PC-9 (cell line): ENCODE measurements around the gene SERPINH1. TPM values are rescaled to one million over a fixed set of nuclear protein-coding genes. Genes with fewer than 3 reads are reported as not detected.

Experiments used
- BruUV-seq: library from RNA; stranded (reverse); fragments of 400-500 nt; replicated peaks from 2 replicates; lab custom pipeline; 2021; lab: Mats Ljungman, UMichigan
- CTCF ChIA-PET: fragments of 300-600 bp; sonication (Branson Sonifier 250); formaldehyde crosslinking; loops from one replicate; lab custom pipeline; 2022; ENCODE audit warnings: antibody characterized with exemption; lab: Charles Lee
- POLR2A ChIA-PET: fragments of 300-600 bp; sonication (Branson Sonifier 250); formaldehyde crosslinking; loops from one replicate; lab custom pipeline; 2022; ENCODE audit warnings: antibody characterized with exemption; ENCODE audit not compliant: unreplicated experiment; lab: Charles Lee
- DNase-seq, 2 experiments: peaks; one replicate each; pipeline versions ENCODE4 v3.0.0 to v3.0.0-alpha.2; 2015 to 2022; ENCODE audit warnings: mixed read lengths in 1 of 2
- H2AFZ ChIP-seq: fragments of 200-600 bp; sonication (generic); 2 replicates; pipeline ENCODE4 v1.8.1; 2017; ENCODE audit warnings: antibody characterized with exemption
- H3F3A ChIP-seq: fragments of 200-600 bp; sonication (generic); 2 replicates; pipeline ENCODE4 v1.8.1; 2017; ENCODE audit warnings: antibody characterized with exemption, mild to moderate bottlenecking, low read depth; ENCODE audit not compliant: insufficient read depth
- H3K27ac ChIP-seq: fragments of 200-600 bp; sonication (generic); 2 replicates; pipeline ENCODE4 v1.6.1; 2016; ENCODE audit warnings: mixed run types
- H3K27me3 ChIP-seq: fragments of 200-600 bp; sonication (generic); 2 replicates; pipeline ENCODE4 v1.6.1; 2016; ENCODE audit warnings: low read depth, mixed run types; ENCODE audit not compliant: insufficient read depth
- H3K36me3 ChIP-seq: fragments of 200-600 bp; sonication (generic); 2 replicates; pipeline ENCODE4 v1.6.1; 2016; ENCODE audit warnings: low read depth, mixed run types
- H3K4me1 ChIP-seq: fragments of 200-600 bp; sonication (generic); replicated peaks from 2 replicates; pipeline ENCODE4 v1.6.1; 2016; ENCODE audit warnings: mixed run types; ENCODE audit not compliant: insufficient read depth
- H3K4me2 ChIP-seq: fragments of 200-600 bp; sonication (generic); 2 replicates; pipeline ENCODE4 v1.6.1; 2017; ENCODE audit warnings: mixed run types
- H3K4me3 ChIP-seq: fragments of 200-600 bp; sonication (generic); 2 replicates; pipeline ENCODE4 v1.6.1; 2016; ENCODE audit warnings: mixed run types
- H3K79me2 ChIP-seq: fragments of 200-600 bp; sonication (generic); 2 replicates; pipeline ENCODE4 v1.6.1; 2017; ENCODE audit warnings: low read depth, mixed run types
- H3K9me2 ChIP-seq: fragments of 200-600 bp; sonication (generic); 2 replicates; pipeline ENCODE4 v1.8.1; 2017; ENCODE audit warnings: mild to moderate bottlenecking; ENCODE audit not compliant: insufficient read depth
- H3K9me3 ChIP-seq: fragments of 200-600 bp; sonication (generic); 2 replicates; pipeline ENCODE4 v1.8.1; 2016; ENCODE audit warnings: low read depth; ENCODE audit not compliant: insufficient read depth
- H4K20me1 ChIP-seq: fragments of 200-600 bp; sonication (generic); 2 replicates; pipeline ENCODE4 v1.8.1; 2017; ENCODE audit not compliant: insufficient read depth
- CTCF ChIP-seq: fragments of 200-600 bp; sonication (generic); conservative IDR thresholded peaks from 2 replicates; pipeline ENCODE4 v1.6.1; 2017; ENCODE audit warnings: mixed run types, antibody characterized with exemption, mild to moderate bottlenecking, moderate library complexity
- EZH2 ChIP-seq: fragments of 200-600 bp; sonication (generic); IDR thresholded peaks from 2 replicates; pipeline ENCODE4 v1.8.0; 2017; ENCODE audit warnings: antibody characterized with exemption, low read depth
- intact Hi-C: fragments of 100-400 bp; cut with micrococcal nuclease; formaldehyde crosslinking; loops from one replicate; pipeline ENCODE4 v1.10.0; 2022; ENCODE audit not compliant: unreplicated experiment
- total RNA-seq: library from RNA; stranded (reverse); gene quantifications from 2 replicates; pipeline ENCODE4 v1.2.3, GENCODE V29; 2021

SERPINH1 gene
- total RNA-seq, 1 experiment from 2014 or later: 152 TPM

DNA sequence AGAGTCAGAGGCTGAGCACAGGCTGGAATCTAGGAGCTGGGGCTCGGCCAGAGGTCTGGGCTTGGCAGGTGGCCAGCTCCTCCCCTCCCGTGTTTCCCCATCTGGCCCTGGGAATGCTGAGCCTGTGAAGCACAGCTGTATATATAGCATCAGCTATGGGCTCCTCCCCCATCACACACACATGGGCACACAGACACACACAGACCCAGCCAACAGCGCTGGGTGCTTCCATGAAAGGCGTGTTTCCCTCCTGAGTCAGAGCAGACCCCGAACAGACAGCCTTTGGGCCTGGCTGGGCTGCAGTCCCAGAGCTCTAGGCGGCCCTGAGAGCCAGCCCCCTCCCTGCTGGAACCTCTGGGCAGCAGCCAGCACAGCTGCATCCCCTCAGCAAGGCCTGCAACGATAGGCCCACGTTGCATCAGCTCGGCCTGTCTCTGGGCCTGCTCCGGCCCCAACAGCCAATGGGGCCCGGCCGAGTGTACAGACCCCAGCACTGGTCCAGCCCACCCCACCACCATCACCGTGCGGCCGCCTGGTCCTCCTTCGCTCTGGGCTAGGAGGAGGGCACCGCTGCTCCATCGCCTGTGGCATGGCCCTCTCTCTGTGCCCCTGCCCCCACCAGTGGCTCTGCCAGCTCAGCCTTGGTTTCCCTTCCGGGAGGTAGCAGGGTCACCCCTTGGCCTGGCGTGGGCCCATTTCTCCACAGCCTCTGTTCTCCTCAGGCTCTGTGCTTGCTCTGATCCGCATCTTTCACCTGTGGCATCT, 7.6 kb upstream of the SERPINH1 start:
- Histone ChIP-seq H2AFZ (no peak overlapping the region), H4K20me1 (no peaks in the 10 kb centered on the region), H3K9me2 (no peaks in the 10 kb centered on the region), H3K79me2 (no peaks in the 10 kb centered on the region), H3F3A (0 out of 2 replicates have a peak, but pooled peaks cover under 1% of the 10 kb centered on the region), H3K36me3 (no peaks in the 10 kb centered on the region), H3K4me3 (no peak overlapping the region), H3K27ac (no peak overlapping the region), H3K4me2 (no peak overlapping the region), H3K27me3 (no peaks in the 10 kb centered on the region), H3K4me1 (peaks cover 10% of the 10 kb centered on the region), H3K9me3 (no peaks in the 10 kb centered on the region)
- no peak for DNase-seq
- TF ChIP-seq CTCF: no peak
- POLR2A ChIA-PET: interaction anchor here (0.7 kb wide), 1 partner anchor 8 kb away, joined by 7 read pairs; no protein-coding TSS in a partner anchor
- no TSS peak for BruUV-seq
- CTCF ChIA-PET: no interaction called here
- intact Hi-C loops: no loop called here

DNA sequence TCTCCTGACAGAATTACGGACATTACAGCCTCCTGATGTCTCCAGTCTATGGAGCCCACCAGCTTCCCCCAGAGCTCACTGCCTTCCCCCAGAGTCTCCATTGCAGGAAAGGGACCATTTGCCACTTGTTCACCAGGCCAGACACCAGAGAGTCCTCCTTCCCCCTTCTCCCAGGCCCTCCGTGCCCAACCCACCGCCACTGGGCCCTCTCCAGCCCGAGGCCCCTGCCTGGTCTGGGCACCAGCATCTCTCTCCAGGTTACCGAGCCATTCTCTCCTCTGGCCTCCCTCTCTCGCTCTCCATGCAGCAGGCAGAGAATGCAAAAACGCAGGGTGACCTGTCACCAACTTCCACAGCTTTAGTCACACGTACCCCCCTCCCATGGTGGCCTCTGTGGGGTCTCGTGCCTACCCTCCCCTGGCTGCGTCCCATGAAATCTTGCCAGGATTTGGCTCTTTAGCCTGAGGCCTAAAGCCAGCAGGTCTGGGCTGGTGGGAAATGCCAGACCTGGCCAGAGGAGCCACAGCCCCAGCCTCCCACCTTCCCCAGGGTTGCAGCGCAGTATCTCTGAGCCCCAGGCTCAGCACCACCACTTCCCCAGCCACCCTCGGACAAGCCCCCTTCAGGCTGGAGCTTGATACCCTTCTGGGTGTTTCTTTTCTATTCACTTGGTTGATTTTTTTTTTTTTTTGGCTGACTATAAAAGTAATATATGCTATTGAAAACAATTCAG, 6.8 kb upstream of the SERPINH1 start:
- Histone ChIP-seq H3K9me3 (no peaks in the 10 kb centered on the region), H4K20me1 (no peaks in the 10 kb centered on the region), H3K79me2 (no peaks in the 10 kb centered on the region), H3K4me1 (peaks cover 14% of the 10 kb centered on the region), H3K4me3 (no peak overlapping the region), H3K27me3 (no peaks in the 10 kb centered on the region), H2AFZ (no peak overlapping the region), H3K36me3 (no peaks in the 10 kb centered on the region), H3K27ac (no peak overlapping the region), H3K4me2 (no peak overlapping the region), H3F3A (0 out of 2 replicates have a peak, but pooled peaks cover 5% of the 10 kb centered on the region), H3K9me2 (no peaks in the 10 kb centered on the region)
- BruUV-seq: no TSS peak
- ChIA-PET POLR2A (no interaction called here), CTCF (no interaction called here)
- TF ChIP-seq EZH2: no peak
- no peak for TF ChIP-seq CTCF
- intact Hi-C loops: no loop called here
- DNase-seq: no peak

- Histone ChIP-seq H2AFZ (no peak overlapping the region), H3K27me3 (no peaks in the 10 kb centered on the region), H3K4me2 (no peak overlapping the region), H3K27ac (no peak overlapping the region), H3F3A (peaks cover 14% of the 10 kb centered on the region; the same call in 1 of the 2 replicates), H4K20me1 (no peaks in the 10 kb centered on the region), H3K9me3 (no peaks in the 10 kb centered on the region), H3K79me2 (no peaks in the 10 kb centered on the region), H3K4me1 (peaks cover 18% of the 10 kb centered on the region), H3K4me3 (no peak overlapping the region), H3K9me2 (no peaks in the 10 kb centered on the region), H3K36me3 (no peaks in the 10 kb centered on the region)
- no peak for TF ChIP-seq EZH2
- TF ChIP-seq CTCF: no peak
- DNase-seq: no peak
- BruUV-seq: no TSS peak
- CTCF ChIA-PET: no interaction called here
- POLR2A ChIA-PET: no interaction called here
- intact Hi-C loops: no loop called here
Measured at GRCh38 chr11:75556275-75556674, 5.8 kb upstream of the SERPINH1 start.
